Measurements from ENCODE around the gene SPINK6.
A peak's percentile ranks its signal among the peaks of the same experiment; 100 is the strongest.

The SPINK6 gene

GRCh38 chr5:148214665-148215185, 11.9 kb downstream of the SPINK6 start:
- H3K4me3 ChIP-seq, result no peak overlapping the region

GRCh38 chr5:148221508-148221907, 18.7 kb downstream of the SPINK6 start:
- Histone ChIP-seq H3K27ac (no peak overlapping the region), H3K4me3 (no peak overlapping the region)

More at GRCh38 chr5:148214665-148215185, 11.9 kb downstream of the SPINK6 start:
- H3K27ac ChIP-seq, result no peak overlapping the region

GRCh38 chr5:148224117-148224742, 21.4 kb downstream of the SPINK6 start:
- Histone ChIP-seq H3K27ac (no peak overlapping the region), H3K4me3 (no peak overlapping the region)

GRCh38 chr5:148228392-148228984, 25.6 kb downstream of the SPINK6 start:
- Histone ChIP-seq H3K27ac (no peak overlapping the region), H3K4me3 (no peak overlapping the region)

GRCh38 chr5:148229840-148230239, 27.0 kb downstream of the SPINK6 start:
- Histone ChIP-seq H3K4me3 (peak overlapping the region in 2 of 7 experiments; percentile 18 to 21), H3K27ac (no peak overlapping the region)

- Histone ChIP-seq H3K4me3 (peak overlapping the region in 2 of 7 experiments; percentile 18 to 21), H3K27ac (peak overlapping the region in 1 of 21 experiments; percentile 47)
These were observed 27.4 kb downstream of the SPINK6 start for GRCh38 chr5:148230240-148230639.

- Histone ChIP-seq H3K4me3 (no peak overlapping the region), H3K27ac (no peak overlapping the region)
These were observed 35.1 kb downstream of the SPINK6 start for GRCh38 chr5:148237785-148238417.

- H3K4me3 ChIP-seq, result no peak within 1 kb of the TSS
- H3K27ac ChIP-seq, result no peak within 1 kb of the TSS
These were observed 35.6 kb downstream of the SPINK6 start, which contains the start of gene MARCOL for GRCh38 chr5:148238418-148238794. TSS of gene MARCOL (plus strand) at chr5:148238525. CDS start at chr5:148238598, 73 bp downstream.

- H3K4me3 ChIP-seq, result no peak overlapping the region
- H3K27ac ChIP-seq, result no peak overlapping the region
These were observed 46.1 kb downstream of the SPINK6 start for GRCh38 chr5:148248894-148249293.

GRCh38 chr5:148255456-148255855, 52.6 kb downstream of the SPINK6 start:
- no peak overlapping the region for H3K4me3 ChIP-seq
- H3K27ac ChIP-seq, result no peak overlapping the region

- no peak overlapping the region for H3K27ac ChIP-seq
- H3K4me3 ChIP-seq, result no peak overlapping the region
These were observed 56.4 kb downstream of the SPINK6 start for GRCh38 chr5:148259288-148259687.

- Histone ChIP-seq H3K27ac (no peak overlapping the region), H3K4me3 (no peak overlapping the region)
These were observed 58.4 kb downstream of the SPINK6 start for GRCh38 chr5:148261221-148261620.

Measured in skin epidermis (tissue), 12 donors.